Left lung (tissue), 10 donors: ENCODE results near the gene TRAF3. TPM values are rescaled to one million over a fixed set of nuclear protein-coding genes. Genes with fewer than 3 reads are reported as not detected.

ENCODE experiments used
- ATAC-seq: fragments of 200-7000 bp; cut with Tn5 transposase; one replicate; pipeline ENCODE4 v1.9.1; 2020; ENCODE audit warnings: moderate library complexity
- DNase-seq, 4 donors: peaks; one replicate each; pipeline ENCODE4 v3.0.0-alpha.2; 2013 to 2020
- H3K27ac ChIP-seq, 2 donors: fragments of 200-600 bp; sonication (generic) in 1 of 2; one replicate each; pipeline versions ENCODE4 v1.5.0 to v1.8.0; 2020 to 2021
- H3K27me3 ChIP-seq, 2 donors: fragments of 200-600 bp; sonication (generic) in 1 of 2; one replicate each; pipeline versions ENCODE4 v1.5.0 to v1.8.0; 2020 to 2021
- H3K36me3 ChIP-seq, 2 donors: fragments of 200-600 bp; sonication (generic) in 1 of 2; one replicate each; pipeline versions ENCODE4 v1.5.0 to v1.8.0; 2020 to 2021
- H3K4me1 ChIP-seq, 2 donors: fragments of 200-600 bp; one replicate each; pipeline ENCODE4 v1.8.0; 2021
- H3K4me3 ChIP-seq, 2 donors: fragments of 200-600 bp; sonication (generic) in 1 of 2; one replicate each; pipeline versions ENCODE4 v1.5.0 to v1.8.0; 2020 to 2021; ENCODE audit warnings: mild to moderate bottlenecking in 1 of 2
- H3K9me3 ChIP-seq, 2 donors: fragments of 200-600 bp; sonication (generic) in 1 of 2; one replicate each; pipeline versions ENCODE4 v1.5.0 to v1.8.0; 2020 to 2021
- intact Hi-C, 2 donors: fragments of 100-400 bp; cut with DNase I; formaldehyde crosslinking; loops; one replicate each; pipeline versions ENCODE4 v1.11.2 to v1.14.2; 2022
- polyA plus RNA-seq, 6 donors: library from polyadenylated mRNA; unstranded; fragments of 120-200 nt; gene quantifications; one replicate each; pipeline ENCODE4 v1.2.1, GENCODE V29; 2013; ENCODE audit not compliant: insufficient read length in 6 of 6
- total RNA-seq, 2 donors: library from RNA; stranded (reverse); fragmentation: NEBNext Ultra II Directional; extraction: Animal tissue kit (Norgen Biotek cat#: 25700); gene quantifications; one replicate each; pipeline ENCODE4 v1.2.1, GENCODE V29; 2021
- TF ChIP-seq, protein P1 (sequence below), 2 donors: fragments of 200-600 bp; sonication (generic) in 1 of 2; IDR thresholded peaks; one replicate each; pipeline versions ENCODE4 v1.5.0 to v1.8.0; 2021; ENCODE audit warnings: antibody characterized with exemption in 2 of 2
- donor health status: DM: no; HTN: yes; CAD: no.
- donor health status: DM: no; HTN: no; CAD: no.

Gene TRAF3
- total and polyA plus RNA-seq, 8 donors = 10.9 to 25.1 (median 13.1) TPM

DNA sequence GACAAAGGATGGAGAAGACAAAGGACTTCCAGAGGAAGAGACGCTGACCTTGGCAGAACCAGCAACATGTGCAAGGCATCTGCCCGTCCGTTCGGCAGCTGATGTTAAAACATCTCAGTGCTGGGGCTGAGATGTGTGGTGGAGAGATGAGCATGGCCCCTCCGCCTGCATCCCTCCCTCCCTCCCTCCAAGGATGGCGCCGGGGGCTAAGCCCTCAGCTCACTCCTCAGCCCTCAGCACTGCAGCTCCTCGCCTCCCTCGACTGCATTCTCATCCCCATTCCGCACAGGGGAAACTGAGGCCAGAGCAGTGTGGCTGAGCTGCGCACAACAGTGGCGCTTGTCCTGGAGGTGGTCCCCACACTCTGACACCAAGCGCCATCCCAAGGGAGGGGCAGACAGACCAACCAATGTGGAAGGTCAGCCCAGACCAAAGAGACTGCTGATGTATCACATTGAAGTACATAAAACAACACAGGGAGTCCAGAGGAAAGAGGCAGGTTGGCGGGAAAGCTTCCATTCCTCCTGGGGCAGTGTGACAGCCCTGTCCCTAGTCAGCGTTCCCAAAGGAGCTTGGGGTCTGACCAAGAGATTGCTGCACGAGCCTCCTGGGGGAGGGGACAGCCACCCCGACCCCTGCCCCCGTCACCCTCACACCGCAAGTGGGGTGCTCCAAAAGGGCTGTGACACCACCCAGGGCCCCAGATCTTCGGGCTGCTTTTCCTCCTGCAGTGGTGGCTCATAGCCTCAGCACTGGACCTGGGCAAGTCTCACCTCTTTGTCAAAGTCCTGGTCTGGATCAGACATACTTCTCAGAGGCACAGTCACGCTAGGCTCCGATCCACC is 160.3 kb downstream of the TRAF3 start:
- intact Hi-C loops = no loop called here
- Histone ChIP-seq H3K27me3 (no peaks in the 10 kb centered on the region), H3K9me3 (no peaks in the 10 kb centered on the region), H3K27ac (no peak overlapping the region), H3K36me3 (peaks cover 0 to 70% of the 10 kb centered on the region in 2 donors), H3K4me1 (no peaks in the 10 kb centered on the region), H3K4me3 (no peak overlapping the region)
- no peak for ATAC-seq
- DNase-seq = peak in 1 of 4 donors; percentile 51
- TF ChIP-seq, protein P1, sequence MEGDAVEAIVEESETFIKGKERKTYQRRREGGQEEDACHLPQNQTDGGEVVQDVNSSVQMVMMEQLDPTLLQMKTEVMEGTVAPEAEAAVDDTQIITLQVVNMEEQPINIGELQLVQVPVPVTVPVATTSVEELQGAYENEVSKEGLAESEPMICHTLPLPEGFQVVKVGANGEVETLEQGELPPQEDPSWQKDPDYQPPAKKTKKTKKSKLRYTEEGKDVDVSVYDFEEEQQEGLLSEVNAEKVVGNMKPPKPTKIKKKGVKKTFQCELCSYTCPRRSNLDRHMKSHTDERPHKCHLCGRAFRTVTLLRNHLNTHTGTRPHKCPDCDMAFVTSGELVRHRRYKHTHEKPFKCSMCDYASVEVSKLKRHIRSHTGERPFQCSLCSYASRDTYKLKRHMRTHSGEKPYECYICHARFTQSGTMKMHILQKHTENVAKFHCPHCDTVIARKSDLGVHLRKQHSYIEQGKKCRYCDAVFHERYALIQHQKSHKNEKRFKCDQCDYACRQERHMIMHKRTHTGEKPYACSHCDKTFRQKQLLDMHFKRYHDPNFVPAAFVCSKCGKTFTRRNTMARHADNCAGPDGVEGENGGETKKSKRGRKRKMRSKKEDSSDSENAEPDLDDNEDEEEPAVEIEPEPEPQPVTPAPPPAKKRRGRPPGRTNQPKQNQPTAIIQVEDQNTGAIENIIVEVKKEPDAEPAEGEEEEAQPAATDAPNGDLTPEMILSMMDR (IDR thresholded peaks at IDR 0.05) = no peak

DNA sequence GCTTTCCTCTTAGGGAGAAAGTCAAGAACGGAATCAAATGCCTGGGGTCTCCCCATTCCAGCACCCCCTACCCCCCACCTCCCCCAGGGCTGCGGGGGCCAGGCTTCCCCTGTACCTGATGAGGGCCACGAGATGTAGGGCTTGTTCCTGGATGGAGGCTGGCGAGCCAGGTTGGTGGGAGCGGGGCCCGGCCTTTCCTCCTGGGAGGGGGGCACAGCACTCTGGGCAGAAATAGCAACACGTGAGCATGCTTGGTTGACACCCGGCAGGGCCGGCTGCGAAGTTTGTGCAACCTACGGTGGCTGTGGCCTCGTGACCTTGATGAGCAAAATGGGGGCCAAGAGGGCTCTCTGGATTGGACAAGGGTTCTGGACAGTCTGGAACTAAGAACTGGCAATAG is 160.9 kb downstream of the TRAF3 start:
- Histone ChIP-seq H3K27ac (no peak overlapping the region), H3K36me3 (peaks cover 0 to 72% of the 10 kb centered on the region in 2 donors), H3K9me3 (no peaks in the 10 kb centered on the region), H3K27me3 (no peaks in the 10 kb centered on the region), H3K4me1 (no peaks in the 10 kb centered on the region), H3K4me3 (no peak overlapping the region)
- peak in 1 of 4 donors; percentile 72 for DNase-seq
- ATAC-seq = no peak
- intact Hi-C loops = no loop called here
- TF ChIP-seq, protein P1 (IDR thresholded peaks at IDR 0.05) = no peak

DNA sequence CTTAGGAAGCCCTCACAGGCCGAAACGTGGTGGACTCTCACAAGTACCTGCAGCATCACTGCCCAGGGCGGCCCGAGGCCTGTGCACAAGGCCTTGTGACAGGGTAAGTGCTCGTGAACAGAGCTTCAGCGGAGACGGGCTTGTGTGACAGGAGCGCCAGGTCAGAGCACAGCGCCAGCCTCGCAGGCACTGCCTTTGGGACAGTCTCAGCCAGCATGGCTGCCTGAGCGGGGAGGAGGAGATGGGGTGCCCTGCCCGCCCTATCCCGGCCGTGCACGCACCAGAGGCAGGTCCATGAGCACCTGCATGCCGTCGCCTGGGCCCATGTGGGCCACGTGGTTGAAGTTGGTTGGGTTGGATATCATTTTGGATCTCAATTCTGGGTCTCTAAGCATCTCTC is 162.1 kb downstream of the TRAF3 start:
- DNase-seq (peak in 1 of 4 donors; percentile 78), ATAC-seq (no peak)
- H3K4me1 ChIP-seq = no peaks in the 10 kb centered on the region
- H3K27me3 ChIP-seq = no peaks in the 10 kb centered on the region
- H3K4me3 ChIP-seq = no peak overlapping the region
- H3K36me3 ChIP-seq = peaks cover 0 to 78% of the 10 kb centered on the region in 2 donors
- no peak overlapping the region for H3K27ac ChIP-seq
- intact Hi-C loops = no loop called here
- no peaks in the 10 kb centered on the region for H3K9me3 ChIP-seq
- TF ChIP-seq, protein P1 (IDR thresholded peaks at IDR 0.05) = no peak

DNA sequence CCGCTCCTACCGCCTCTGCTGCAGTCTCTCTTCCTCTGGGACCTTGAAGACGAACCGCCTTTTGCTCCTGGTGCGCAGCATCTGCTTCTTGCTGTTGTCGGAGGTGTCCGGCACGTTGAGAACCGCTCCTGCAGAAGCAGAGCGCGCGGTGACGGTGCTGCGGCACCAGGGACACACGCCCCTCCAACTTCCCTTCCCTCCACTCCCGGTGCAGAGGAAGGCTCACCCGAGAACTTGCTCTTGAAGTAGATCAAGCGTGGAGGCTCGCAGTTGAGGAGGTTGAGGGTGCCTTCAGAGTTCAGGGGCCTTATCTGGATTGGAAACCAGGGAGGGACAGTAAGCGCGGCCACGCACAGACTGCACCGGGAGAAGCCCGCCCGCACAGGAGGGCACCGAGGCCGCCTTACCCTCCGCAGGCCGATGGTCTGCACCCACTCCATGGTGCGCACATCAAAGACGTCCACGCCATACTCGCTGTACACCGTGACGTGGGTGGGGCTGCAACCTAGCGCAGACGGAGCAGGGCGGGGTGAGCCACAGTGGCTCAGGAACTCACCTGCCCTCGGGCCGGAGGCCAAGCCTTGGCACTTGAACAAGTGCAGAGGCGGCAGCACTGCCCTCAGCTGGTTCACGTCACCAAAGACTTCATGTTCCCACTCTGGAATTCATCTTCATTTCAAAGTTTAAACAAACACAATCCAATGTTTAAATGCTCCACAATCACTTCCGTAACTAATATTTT is 162.7 kb downstream of the TRAF3 start:
- Histone ChIP-seq H3K27me3 (no peaks in the 10 kb centered on the region), H3K9me3 (no peaks in the 10 kb centered on the region), H3K36me3 (peaks cover 0 to 85% of the 10 kb centered on the region in 2 donors), H3K4me1 (no peaks in the 10 kb centered on the region), H3K4me3 (no peak overlapping the region), H3K27ac (no peak overlapping the region)
- DNase-seq (peak in 2 of 4 donors; percentile 85 to 92), ATAC-seq (peak; percentile 88)
- intact Hi-C loops = no loop called here
- TF ChIP-seq, protein P1 (IDR thresholded peaks at IDR 0.05) = no peak
